GM18868 (cell line): ENCODE measurements around the gene SEMA5B.

Source experiments
- ATAC-seq: cut with Tn5 transposase; IDR thresholded peaks from one replicate; pipeline ENCODE4 v1.9.1; 2021; ENCODE audit warnings: mild to moderate bottlenecking, moderate library complexity; ENCODE audit not compliant: unreplicated experiment

Gene SEMA5B

GRCh38 chr3:122947196-122947595, 80.4 kb downstream of the SEMA5B start:
- no peak for ATAC-seq

- peak; percentile 76 for ATAC-seq
Observed at GRCh38 chr3:122946185-122946584, 81.4 kb downstream of the SEMA5B start.

- ATAC-seq: no peak
Observed at GRCh38 chr3:122945230-122945629, 82.3 kb downstream of the SEMA5B start.

GRCh38 chr3:122944671-122945161, 82.8 kb downstream of the SEMA5B start:
- ATAC-seq: no peak

- ATAC-seq: no peak
Observed at GRCh38 chr3:122943828-122944190, 83.8 kb downstream of the SEMA5B start.

GRCh38 chr3:122942937-122943827, 84.4 kb downstream of the SEMA5B start:
- peak; percentile 50 for ATAC-seq

GRCh38 chr3:122942239-122942638, 85.3 kb downstream of the SEMA5B start:
- no peak for ATAC-seq

GRCh38 chr3:122941228-122942206, 86.0 kb downstream of the SEMA5B start:
- ATAC-seq: no peak

GRCh38 chr3:122940628-122941086, 86.9 kb downstream of the SEMA5B start:
- no peak for ATAC-seq

GRCh38 chr3:122938783-122939425, 88.7 kb downstream of the SEMA5B start:
- no peak for ATAC-seq

GRCh38 chr3:122937745-122938144, 89.8 kb downstream of the SEMA5B start:
- no peak for ATAC-seq

- ATAC-seq: no peak
Observed at GRCh38 chr3:122936986-122937385, 90.6 kb downstream of the SEMA5B start.

GRCh38 chr3:122936335-122936734, 91.2 kb downstream of the SEMA5B start:
- ATAC-seq: no peak

- ATAC-seq: no peak
Observed at GRCh38 chr3:122934251-122934650, 93.3 kb downstream of the SEMA5B start.

GRCh38 chr3:122932251-122932967, 95.2 kb downstream of the SEMA5B start:
- ATAC-seq: no peak

- no peak for ATAC-seq
Observed at GRCh38 chr3:122931636-122932035, 95.9 kb downstream of the SEMA5B start.

- no peak for ATAC-seq
Observed at GRCh38 chr3:122930063-122930997, 97.2 kb downstream of the SEMA5B start.

GRCh38 chr3:122929188-122930062, 98.1 kb downstream of the SEMA5B start:
- ATAC-seq: no peak
